ENCODE data around the gene ADGRV1. TPM values are rescaled to one million over a fixed set of nuclear protein-coding genes. Genes with fewer than 3 reads are reported as not detected.

ADGRV1 gene
- total RNA-seq, 1 donor from 2014 or later = 0.99 TPM

- Mint-ChIP-seq H3K4me3 (ENCODE audit: unreplicated experiment) (no peak overlapping the region), H3K27me3 (ENCODE audit: unreplicated experiment) (no peaks in the 10 kb centered on the region), H3K9me3 (ENCODE audit: unreplicated experiment) (no peaks in the 10 kb centered on the region), H3K27ac (ENCODE audit: unreplicated experiment) (no peak overlapping the region), H3K36me3 (ENCODE audit: unreplicated experiment) (no peaks in the 10 kb centered on the region), H3K4me1 (ENCODE audit: unreplicated experiment) (no peaks in the 10 kb centered on the region)
- TF ChIP-seq, protein P1, sequence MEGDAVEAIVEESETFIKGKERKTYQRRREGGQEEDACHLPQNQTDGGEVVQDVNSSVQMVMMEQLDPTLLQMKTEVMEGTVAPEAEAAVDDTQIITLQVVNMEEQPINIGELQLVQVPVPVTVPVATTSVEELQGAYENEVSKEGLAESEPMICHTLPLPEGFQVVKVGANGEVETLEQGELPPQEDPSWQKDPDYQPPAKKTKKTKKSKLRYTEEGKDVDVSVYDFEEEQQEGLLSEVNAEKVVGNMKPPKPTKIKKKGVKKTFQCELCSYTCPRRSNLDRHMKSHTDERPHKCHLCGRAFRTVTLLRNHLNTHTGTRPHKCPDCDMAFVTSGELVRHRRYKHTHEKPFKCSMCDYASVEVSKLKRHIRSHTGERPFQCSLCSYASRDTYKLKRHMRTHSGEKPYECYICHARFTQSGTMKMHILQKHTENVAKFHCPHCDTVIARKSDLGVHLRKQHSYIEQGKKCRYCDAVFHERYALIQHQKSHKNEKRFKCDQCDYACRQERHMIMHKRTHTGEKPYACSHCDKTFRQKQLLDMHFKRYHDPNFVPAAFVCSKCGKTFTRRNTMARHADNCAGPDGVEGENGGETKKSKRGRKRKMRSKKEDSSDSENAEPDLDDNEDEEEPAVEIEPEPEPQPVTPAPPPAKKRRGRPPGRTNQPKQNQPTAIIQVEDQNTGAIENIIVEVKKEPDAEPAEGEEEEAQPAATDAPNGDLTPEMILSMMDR (IDR thresholded peaks at IDR 0.05) = no peak
- DNase-seq (ENCODE audit: extremely low spot score, unreplicated experiment) = no peak
Measured at GRCh38 chr5:91206734-91207133, 648.1 kb downstream of the ADGRV1 start.

- no peaks in the 10 kb centered on the region for H3K4me1 Mint-ChIP-seq (ENCODE audit: unreplicated experiment)
- DNase-seq (ENCODE audit: extremely low spot score, unreplicated experiment) = no peak
- no peaks in the 10 kb centered on the region for H3K9me3 Mint-ChIP-seq (ENCODE audit: unreplicated experiment)
- TF ChIP-seq, protein P1 (IDR thresholded peaks at IDR 0.05) = no peak
- no peak overlapping the region for H3K27ac Mint-ChIP-seq (ENCODE audit: unreplicated experiment)
- no peak overlapping the region for H3K4me3 Mint-ChIP-seq (ENCODE audit: unreplicated experiment)
- H3K36me3 Mint-ChIP-seq (ENCODE audit: unreplicated experiment) = no peaks in the 10 kb centered on the region
- H3K27me3 Mint-ChIP-seq (ENCODE audit: unreplicated experiment) = no peaks in the 10 kb centered on the region
Measured at GRCh38 chr5:91207248-91207647, 648.7 kb downstream of the ADGRV1 start.

DNA sequence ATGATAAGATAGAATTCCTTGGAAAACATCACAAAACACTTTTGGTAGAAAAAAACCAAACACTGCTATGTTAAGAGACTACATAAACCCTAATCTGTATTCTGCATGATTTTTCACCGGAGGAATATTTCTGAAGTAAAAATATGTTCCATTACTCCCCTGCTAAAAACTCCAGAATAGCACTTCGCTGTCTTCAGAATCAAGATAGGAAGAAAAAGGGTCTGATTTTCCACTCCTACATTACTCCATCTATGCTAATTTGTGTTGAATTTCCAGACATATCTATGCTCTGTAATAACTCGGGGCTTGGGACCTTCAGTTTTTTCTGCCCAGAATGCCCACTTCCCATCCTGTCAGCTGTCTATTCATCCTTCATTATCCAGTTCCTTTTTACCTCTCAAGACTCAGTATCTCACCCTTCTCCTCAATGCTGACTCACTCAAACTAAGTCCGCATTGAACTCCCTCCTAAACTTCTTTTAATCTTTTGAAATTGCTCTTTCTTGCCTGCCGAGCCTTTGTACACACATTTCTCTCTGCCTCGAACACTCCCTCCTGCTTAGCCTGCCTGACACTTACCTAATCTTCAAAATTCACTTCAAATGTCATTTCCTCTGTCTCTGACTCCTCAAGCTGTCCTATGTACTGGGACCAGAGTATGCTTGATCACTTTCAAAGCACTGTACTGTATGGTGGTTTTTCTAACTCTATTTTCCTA, 653.6 kb downstream of the ADGRV1 start:
- TF ChIP-seq, protein P1 (IDR thresholded peaks at IDR 0.05) = no peak
- no peak overlapping the region for H3K4me3 Mint-ChIP-seq (ENCODE audit: unreplicated experiment)
- no peak for DNase-seq (ENCODE audit: extremely low spot score, unreplicated experiment)
- no peaks in the 10 kb centered on the region for H3K4me1 Mint-ChIP-seq (ENCODE audit: unreplicated experiment)
- no peaks in the 10 kb centered on the region for H3K27me3 Mint-ChIP-seq (ENCODE audit: unreplicated experiment)
- H3K27ac Mint-ChIP-seq (ENCODE audit: unreplicated experiment) = no peak overlapping the region
- no peaks in the 10 kb centered on the region for H3K9me3 Mint-ChIP-seq (ENCODE audit: unreplicated experiment)
- H3K36me3 Mint-ChIP-seq (ENCODE audit: unreplicated experiment) = no peaks in the 10 kb centered on the region

GRCh38 chr5:91212714-91213092, 654.1 kb downstream of the ADGRV1 start:
- TF ChIP-seq, protein P1 (IDR thresholded peaks at IDR 0.05) = no peak
- H3K9me3 Mint-ChIP-seq (ENCODE audit: unreplicated experiment) = no peaks in the 10 kb centered on the region
- no peak overlapping the region for H3K27ac Mint-ChIP-seq (ENCODE audit: unreplicated experiment)
- H3K27me3 Mint-ChIP-seq (ENCODE audit: unreplicated experiment) = no peaks in the 10 kb centered on the region
- no peak for DNase-seq (ENCODE audit: extremely low spot score, unreplicated experiment)
- no peak overlapping the region for H3K4me3 Mint-ChIP-seq (ENCODE audit: unreplicated experiment)
- no peaks in the 10 kb centered on the region for H3K4me1 Mint-ChIP-seq (ENCODE audit: unreplicated experiment)
- no peaks in the 10 kb centered on the region for H3K36me3 Mint-ChIP-seq (ENCODE audit: unreplicated experiment)

Other genes with a start within 250 kb of the ADGRV1 start
- 17.8 and 19.7 TPM in 2 replicates for gene CETN3, start 149.0 kb upstream of the ADGRV1 start, total RNA-seq
- gene MBLAC2, start 84.0 kb upstream of the ADGRV1 start, total RNA-seq = 6.3 and 6.6 TPM in 2 replicates
- gene POLR3G, start 83.9 kb upstream of the ADGRV1 start, total RNA-seq = 3.8 and 4.4 TPM in 2 replicates
- 18.9 and 20.8 TPM in 2 replicates for gene LYSMD3, start 29.2 kb upstream of the ADGRV1 start, total RNA-seq